NCI-H226 (cell line): Measurements from ENCODE around the gene CCDC88A.
"Not testable (repeated sequence)": the region's sequence is repeated elsewhere in the genome, so short reads cannot be mapped to it uniquely, and the experiment has no call there.

Source experiments
- DNase-seq: peaks from one replicate; pipeline ENCODE4 v3.0.0-alpha.2; 2015

Gene CCDC88A

GRCh38 chr2:55419679-55420438 is at the start of gene CCDC88A:
CCDC88A (minus strand) TSS chr2:55419856; CDS start chr2:55419079, 777 bp downstream.
- DNase-seq = peak; percentile 94

GRCh38 chr2:55461679-55462078 is 42.0 kb upstream of the CCDC88A start:
- no peak for DNase-seq

DNA sequence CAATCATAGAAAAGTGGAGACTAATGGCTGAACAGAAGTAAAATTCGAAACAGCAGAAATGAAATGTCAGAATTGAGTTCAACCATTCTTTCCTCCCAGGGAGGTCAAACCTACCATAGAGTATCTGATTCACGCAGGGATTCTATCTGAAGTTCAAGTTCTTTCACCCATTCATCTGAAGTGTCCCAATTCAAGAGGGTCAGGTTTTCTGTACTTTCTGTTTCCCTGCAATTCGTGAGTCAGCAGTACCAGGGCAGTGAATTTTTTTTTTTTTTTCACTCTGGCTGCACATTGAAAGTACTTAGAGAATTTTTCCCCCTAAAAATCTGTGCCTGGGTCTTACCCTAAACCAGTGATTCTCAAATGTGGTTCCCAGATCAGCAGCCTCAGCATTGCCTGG is 40.9 kb upstream of the CCDC88A start:
- no peak for DNase-seq

- DNase-seq = no peak
Measured at GRCh38 chr2:55459714-55460274, 40.1 kb upstream of the CCDC88A start.

DNA sequence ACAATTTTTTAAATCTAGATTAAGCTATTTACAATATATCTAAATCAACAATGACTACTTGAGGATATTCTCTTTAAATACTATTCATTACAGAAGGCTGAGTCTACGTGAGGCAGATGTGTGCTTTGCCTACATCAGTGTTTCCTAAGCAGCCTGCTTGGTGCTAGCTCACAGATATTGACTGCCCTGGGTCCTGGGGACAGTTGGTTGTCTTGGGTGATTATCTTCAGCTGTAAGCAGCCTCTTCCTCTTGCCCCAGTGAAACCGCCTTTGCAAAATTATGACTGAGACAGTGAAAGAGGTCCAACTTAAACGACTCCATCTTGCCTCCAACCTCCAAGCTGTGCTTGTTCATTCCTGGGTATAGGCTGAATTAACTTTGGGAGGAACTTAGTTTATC is 39.6 kb upstream of the CCDC88A start:
- DNase-seq = no peak

DNA sequence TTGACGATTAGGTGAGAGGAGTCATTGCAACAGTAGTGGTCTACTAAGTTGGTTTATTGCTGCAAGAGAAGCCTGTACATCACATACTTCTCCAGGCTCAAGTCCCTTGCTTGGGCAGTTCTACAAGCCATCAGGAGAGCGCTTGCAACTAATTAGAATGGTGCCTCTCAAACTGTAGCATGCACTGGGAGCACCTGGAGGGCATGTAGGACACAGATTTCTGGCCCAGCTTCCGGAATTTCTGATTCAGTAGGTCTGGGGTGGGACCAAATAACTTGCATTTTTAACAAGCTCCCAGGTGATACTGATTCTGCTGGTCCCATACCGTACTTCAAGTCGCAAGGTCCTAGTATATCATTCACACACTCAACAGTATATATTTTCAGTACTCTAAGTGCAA is 34.5 kb upstream of the CCDC88A start:
- no peak for DNase-seq

DNA sequence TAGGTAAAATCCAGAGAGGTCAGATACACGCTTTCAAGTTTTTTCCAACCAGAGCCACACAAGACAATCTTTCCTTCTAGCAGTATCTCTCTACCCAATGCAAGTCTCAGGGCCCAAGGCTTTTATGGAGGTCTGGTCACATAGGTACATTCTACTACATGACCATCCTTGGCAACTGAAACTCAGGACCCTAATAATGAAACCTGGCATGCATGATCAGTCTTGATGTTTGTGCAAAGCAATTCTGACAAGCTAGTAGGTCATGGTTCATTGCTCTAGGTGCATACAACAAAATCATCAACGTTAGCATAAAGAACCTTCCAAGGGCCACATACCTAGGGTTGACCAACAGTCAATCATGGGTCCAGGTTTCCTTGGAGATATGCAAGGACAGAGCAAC is 33.2 kb upstream of the CCDC88A start:
- DNase-seq = no peak

DNA sequence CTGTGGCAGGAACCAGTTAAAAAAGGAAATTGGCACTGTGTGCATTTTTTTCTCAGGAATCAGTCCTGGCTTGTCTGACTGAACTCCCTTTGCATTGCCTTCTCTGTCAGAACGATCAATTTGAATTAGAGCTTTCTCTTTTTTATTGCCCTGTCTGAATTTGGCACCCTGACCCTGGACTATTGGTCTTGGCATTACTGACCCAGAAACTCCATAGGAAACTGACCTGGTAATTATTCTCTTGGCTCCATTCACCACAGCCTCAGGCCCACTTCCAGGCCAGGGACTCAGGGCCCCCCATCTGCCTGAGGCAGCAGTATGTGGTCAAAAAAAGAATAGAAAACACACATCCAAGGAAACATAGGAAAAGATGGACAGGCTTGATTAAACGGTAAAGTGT is 32.0 kb upstream of the CCDC88A start:
- no peak for DNase-seq

DNA sequence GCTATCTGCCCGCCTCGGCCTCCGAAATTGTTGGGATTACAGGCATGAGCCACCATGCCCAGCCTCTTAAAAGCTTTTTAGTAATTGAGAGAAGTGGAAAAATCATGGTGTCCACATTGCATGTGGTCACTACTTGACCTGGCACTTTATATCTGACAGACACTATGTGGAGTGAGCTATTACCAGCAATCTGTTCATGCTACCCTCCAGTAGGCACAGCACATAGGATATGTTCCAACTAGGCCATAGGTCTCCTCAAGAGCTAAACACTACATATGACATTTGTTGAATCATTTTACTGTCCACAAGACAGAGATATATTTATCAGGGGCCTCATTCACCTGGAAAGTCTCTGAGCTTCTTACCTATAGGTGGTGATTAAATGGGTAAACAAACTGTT is 30.4 kb upstream of the CCDC88A start:
- DNase-seq = not testable (repeated sequence)

DNA sequence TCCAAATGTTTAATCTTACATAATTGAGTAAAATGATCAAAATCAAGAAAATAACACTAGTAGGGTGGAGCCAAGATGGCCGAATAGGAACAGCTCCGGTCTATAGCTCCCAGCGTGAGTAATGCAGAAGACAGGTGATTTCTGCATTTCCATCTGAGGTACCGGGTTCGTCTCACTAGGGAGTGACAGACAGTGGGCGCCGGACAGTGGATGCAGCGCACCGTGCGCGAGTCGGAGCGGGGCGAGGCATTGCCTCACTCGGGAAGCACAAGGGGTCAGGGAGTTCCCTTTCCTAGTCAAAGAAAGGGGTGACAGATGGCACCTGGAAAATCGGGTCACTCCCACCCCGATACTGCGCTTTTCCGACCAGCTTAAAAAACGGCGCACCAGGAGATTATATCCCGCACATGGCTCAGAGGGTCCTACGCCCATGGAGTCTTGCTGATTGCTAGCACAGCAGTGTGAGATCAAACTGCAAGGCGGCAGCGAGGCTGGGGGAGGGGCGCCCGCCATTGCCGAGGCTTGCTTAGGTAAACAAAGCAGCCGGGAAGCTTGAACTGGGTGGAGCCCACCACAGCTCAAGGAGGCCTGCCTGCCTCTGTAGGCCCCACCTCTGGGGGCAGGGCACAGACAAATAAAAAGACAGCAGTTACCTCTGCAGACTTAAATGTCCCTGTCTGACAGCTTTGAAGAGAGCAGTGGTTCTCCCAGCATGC is 22.5 kb upstream of the CCDC88A start:
- DNase-seq = not testable (repeated sequence)

DNA sequence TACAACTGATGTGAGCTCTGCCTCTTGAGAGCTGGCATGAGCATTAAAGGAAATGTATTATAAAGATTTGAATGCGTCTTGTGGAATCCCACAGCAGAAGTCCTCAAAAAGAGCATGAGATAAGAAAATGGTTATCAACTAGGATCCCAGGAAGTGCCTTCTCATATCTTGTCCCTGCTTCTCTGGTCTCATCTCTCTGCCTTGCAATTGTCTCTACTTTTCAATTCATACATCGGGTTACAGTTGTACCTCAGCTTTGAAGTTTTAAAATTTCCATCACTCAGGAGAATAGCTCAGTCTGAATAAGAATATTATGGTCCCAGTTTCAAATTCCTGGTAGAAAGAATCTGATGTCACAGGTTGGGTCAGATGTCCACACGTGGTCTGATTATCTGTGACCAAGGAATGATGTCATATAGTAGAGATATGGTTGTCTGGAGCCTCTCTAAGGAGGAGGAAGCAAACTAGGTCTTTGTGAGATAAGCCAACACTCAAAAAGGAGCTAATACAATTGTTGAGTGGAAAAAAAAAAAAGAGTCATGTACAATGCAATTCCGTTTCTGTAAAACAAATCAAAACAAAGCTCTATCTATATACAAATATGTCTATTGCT is 21.7 kb upstream of the CCDC88A start:
- DNase-seq = no peak

GRCh38 chr2:55439101-55439397 is 19.4 kb upstream of the CCDC88A start:
- DNase-seq = no peak

GRCh38 chr2:55438391-55439100 is 18.9 kb upstream of the CCDC88A start:
- DNase-seq = no peak

GRCh38 chr2:55437515-55438390 is 18.1 kb upstream of the CCDC88A start:
- DNase-seq = no peak

- no peak for DNase-seq
Measured at GRCh38 chr2:55431982-55432627, 12.4 kb upstream of the CCDC88A start.

DNA sequence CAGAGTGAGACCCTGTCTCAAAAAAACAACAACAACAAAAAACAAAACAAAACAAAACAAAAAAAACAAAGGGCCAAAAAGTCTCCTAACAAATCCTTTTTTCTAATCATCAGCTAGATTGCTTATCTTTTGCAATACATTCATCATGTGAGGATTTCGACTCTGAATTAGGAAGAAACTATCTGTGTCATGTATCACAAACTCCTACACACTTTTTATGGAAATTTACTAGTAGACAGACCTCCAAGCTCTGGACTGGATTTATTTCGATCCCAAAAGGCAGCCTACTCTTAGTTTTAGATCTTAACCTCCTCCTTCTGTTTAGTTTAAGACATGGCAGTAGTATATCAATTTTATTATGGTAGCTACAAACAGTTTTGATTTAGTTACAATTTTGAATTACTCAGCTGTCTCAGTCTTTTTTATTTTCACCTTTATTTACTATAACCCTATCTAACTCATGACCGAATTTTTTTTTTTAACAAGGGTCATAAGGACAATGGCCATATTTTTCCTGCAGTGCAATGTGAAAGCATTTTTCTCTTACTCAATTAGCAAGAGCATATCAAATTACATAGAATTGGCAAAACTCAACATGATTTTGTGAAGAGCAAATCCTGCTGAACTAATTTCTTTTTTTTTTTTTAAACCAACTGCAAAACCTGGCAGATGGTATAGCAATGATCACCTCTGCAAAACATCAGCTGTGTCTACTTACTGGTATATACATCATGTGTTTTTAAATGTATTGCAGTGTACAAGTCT is 10.7 kb upstream of the CCDC88A start:
- no peak for DNase-seq

GRCh38 chr2:55428258-55428657 is 8.6 kb upstream of the CCDC88A start:
- DNase-seq = no peak

DNA sequence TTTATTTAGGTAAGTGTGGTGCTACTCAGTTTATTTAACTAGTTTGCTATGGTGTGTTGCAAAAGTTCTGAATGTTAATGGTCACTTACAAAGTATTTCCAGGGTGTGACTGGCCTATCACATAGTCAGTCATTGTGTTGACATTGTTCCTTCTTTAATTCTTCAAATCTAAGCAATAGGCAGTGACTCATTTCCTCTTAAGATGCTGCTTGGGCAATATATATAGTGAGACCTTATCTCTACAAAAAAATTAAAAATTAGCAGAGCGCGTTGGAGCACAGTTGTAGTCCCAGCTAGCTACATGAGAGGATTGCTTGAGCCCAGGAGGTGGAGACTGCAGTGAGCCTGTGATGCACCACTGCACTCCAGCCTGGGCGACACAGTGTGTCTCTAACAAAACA is 5.8 kb upstream of the CCDC88A start:
- DNase-seq = peak; percentile 78

DNA sequence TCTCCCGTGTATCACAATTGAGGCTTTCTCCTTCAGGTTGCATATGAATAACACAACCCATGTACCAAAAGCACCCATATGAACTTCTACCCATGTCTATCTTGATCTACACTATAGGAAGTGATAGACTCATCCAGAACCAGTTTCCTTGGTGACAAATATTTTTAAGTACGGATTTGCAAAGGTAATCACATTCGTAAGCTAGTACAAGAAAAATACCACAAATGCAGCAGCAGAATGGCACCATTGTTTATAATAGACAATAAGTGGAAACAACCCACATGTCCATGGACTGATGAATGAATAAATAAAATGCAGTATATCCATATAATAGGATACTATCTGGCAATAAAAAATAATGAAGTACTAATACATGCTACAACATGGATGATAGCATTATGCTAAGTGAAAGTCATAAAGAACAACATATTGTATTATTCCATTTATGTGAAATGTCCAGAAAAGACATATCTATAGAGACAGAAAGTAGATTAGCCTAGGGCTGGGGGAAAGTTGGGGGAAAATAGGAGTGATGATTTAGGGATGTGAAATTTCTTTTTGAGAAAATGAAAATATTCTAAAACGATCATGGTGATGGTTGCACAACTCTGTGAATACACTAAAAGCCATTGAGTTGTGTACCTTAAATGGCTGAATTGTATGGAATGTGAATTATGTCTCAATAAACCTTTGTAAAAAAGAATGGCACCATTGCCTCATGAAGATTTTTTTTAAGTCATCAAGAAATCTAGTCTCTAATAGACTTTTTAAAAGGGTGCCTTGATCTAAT is 3.4 kb upstream of the CCDC88A start:
- no peak for DNase-seq

GRCh38 chr2:55421326-55421725 is 1.7 kb upstream of the CCDC88A start:
- no peak for DNase-seq
